Activated naive CD8-positive, alpha-beta T cell treated with anti-CD3 and anti-CD28 coated beads, Interleukin-2, amount 50 U/mL, for 16 hours (primary cell): ENCODE measurements around the gene ESD.
A peak's percentile ranks its signal among the peaks of the same experiment; 100 is the strongest.
"Not testable (repeated sequence)": the region's sequence is repeated elsewhere in the genome, so short reads cannot be mapped to it uniquely, and the experiment has no call there.

Experiments used
- DNase-seq: peaks from one replicate; pipeline ENCODE4 v3.0.0-alpha.2; 2020; ENCODE audit warnings: low read depth, low spot score

Gene ESD

GRCh38 chr13:46796515-46797474 lies at the start of gene ESD:
Gene ESD (minus strand): TSS chr13:46797161. CDS start chr13:46791413, 5,748 bp downstream.
- peak; percentile 85 for DNase-seq

GRCh38 chr13:46846726-46847125 lies 49.8 kb upstream of the ESD start:
- no peak for DNase-seq

GRCh38 chr13:46845146-46845545 lies 48.2 kb upstream of the ESD start:
- no peak for DNase-seq

GRCh38 chr13:46844431-46844830 lies 47.5 kb upstream of the ESD start:
- no peak for DNase-seq

GRCh38 chr13:46839399-46839798 lies 42.4 kb upstream of the ESD start:
- DNase-seq, result no peak

GRCh38 chr13:46834657-46835056 lies 37.7 kb upstream of the ESD start:
- DNase-seq, result no peak

GRCh38 chr13:46831588-46832194 lies 34.7 kb upstream of the ESD start:
- DNase-seq, result no peak

GRCh38 chr13:46830405-46831005 lies 33.5 kb upstream of the ESD start:
- no peak for DNase-seq

GRCh38 chr13:46822551-46822950 lies 25.6 kb upstream of the ESD start:
- DNase-seq, result no peak

- DNase-seq, result no peak
These were observed 21.0 kb upstream of the ESD start for GRCh38 chr13:46817838-46818476.

- no peak for DNase-seq
These were observed 20.1 kb upstream of the ESD start for GRCh38 chr13:46817095-46817494.

- DNase-seq, result no peak
These were observed 19.4 kb upstream of the ESD start for GRCh38 chr13:46816371-46816770.

GRCh38 chr13:46812301-46812797 lies 15.4 kb upstream of the ESD start:
- no peak for DNase-seq

- no peak for DNase-seq
These were observed 13.5 kb upstream of the ESD start for GRCh38 chr13:46810440-46810839.

GRCh38 chr13:46804921-46805320 lies 8.0 kb upstream of the ESD start:
- DNase-seq, result not testable (repeated sequence)

GRCh38 chr13:46804391-46804815 lies 7.4 kb upstream of the ESD start:
- no peak for DNase-seq

- no peak for DNase-seq
These were observed 6.6 kb upstream of the ESD start for GRCh38 chr13:46803586-46803985.

GRCh38 chr13:46801858-46802257 lies 4.9 kb upstream of the ESD start:
- DNase-seq, result no peak

- no peak for DNase-seq
These were observed 2.2 kb upstream of the ESD start for GRCh38 chr13:46799139-46799538.

- DNase-seq, result no peak
These were observed 708 bp upstream of the ESD start for GRCh38 chr13:46797501-46798237.

GRCh38 chr13:46796129-46796514 lies 839 bp downstream of the ESD start:
- no peak for DNase-seq
